Lower lobe of right lung (tissue), 2 donors: ENCODE data around the gene DTNB. TPM values are rescaled to one million over a fixed set of nuclear protein-coding genes. Genes with fewer than 3 reads are reported as not detected.

Source experiments
- ATAC-seq, 2 donors: fragments of 200-7000 bp; cut with Tn5 transposase; one replicate each; pipeline ENCODE4 v1.9.1; 2020 to 2022; ENCODE audit warnings: mild to moderate bottlenecking in 2 of 2, moderate library complexity in 2 of 2
- DNase-seq: peaks from one replicate; pipeline ENCODE4 v3.0.0-alpha.2; 2020
- H3K27ac ChIP-seq: fragments of 200-600 bp; one replicate; pipeline ENCODE4 v1.8.0; 2022
- H3K27me3 ChIP-seq: fragments of 200-600 bp; one replicate; pipeline ENCODE4 v1.8.0; 2022; ENCODE audit warnings: low read depth
- H3K36me3 ChIP-seq: fragments of 200-600 bp; one replicate; pipeline ENCODE4 v1.8.0; 2022; ENCODE audit warnings: mild to moderate bottlenecking
- H3K4me1 ChIP-seq: fragments of 200-600 bp; one replicate; pipeline ENCODE4 v1.8.0; 2022
- H3K4me3 ChIP-seq: fragments of 200-600 bp; one replicate; pipeline ENCODE4 v1.8.0; 2022; ENCODE audit warnings: mild to moderate bottlenecking
- H3K9me3 ChIP-seq: fragments of 200-600 bp; one replicate; pipeline ENCODE4 v1.8.0; 2022
- CTCF ChIP-seq: fragments of 200-600 bp; IDR thresholded peaks from one replicate; pipeline ENCODE4 v1.8.0; 2022; ENCODE audit warnings: antibody characterized with exemption, mild to moderate bottlenecking
- intact Hi-C: fragments of 100-400 bp; cut with DNase I; formaldehyde crosslinking; loops from one replicate; pipeline ENCODE4 v1.11.0; 2022
- total RNA-seq: library from RNA; stranded (reverse); fragmentation: NEBNext Ultra II Directional; extraction: Animal tissue kit (Norgen Biotek cat#: 25700); gene quantifications from one replicate; pipeline ENCODE4 v1.2.1, GENCODE V29; 2021
- donor health status: DM: no; HTN: yes; CAD: no; lungs with severe emphysema.

DTNB gene
- total RNA-seq, 1 donor from 2014 or later = 32.9 TPM

- H3K4me1 ChIP-seq = no peaks in the 10 kb centered on the region
- no peak for DNase-seq
- TF ChIP-seq CTCF = no peak
- H3K27me3 ChIP-seq = no peaks in the 10 kb centered on the region
- H3K27ac ChIP-seq = no peak overlapping the region
- H3K4me3 ChIP-seq = no peak overlapping the region
- H3K36me3 ChIP-seq = peaks cover 3% of the 10 kb centered on the region
- no peak for ATAC-seq
- intact Hi-C loops = no loop called here
- no peaks in the 10 kb centered on the region for H3K9me3 ChIP-seq
Observed at GRCh38 chr2:25426326-25426725, 247.1 kb downstream of the DTNB start.

GRCh38 chr2:25424426-25425028, 248.8 kb downstream of the DTNB start:
- Histone ChIP-seq H3K27ac (no peak overlapping the region), H3K36me3 (peaks cover 3% of the 10 kb centered on the region), H3K9me3 (no peaks in the 10 kb centered on the region), H3K4me1 (no peaks in the 10 kb centered on the region), H3K27me3 (no peaks in the 10 kb centered on the region), H3K4me3 (no peak overlapping the region)
- DNase-seq (no peak), ATAC-seq (no peak)
- intact Hi-C loops = no loop called here
- no peak for TF ChIP-seq CTCF

GRCh38 chr2:25421820-25422411, 251.5 kb downstream of the DTNB start:
- no peaks in the 10 kb centered on the region for H3K4me1 ChIP-seq
- no peak for TF ChIP-seq CTCF
- intact Hi-C loops = no loop called here
- no peak overlapping the region for H3K4me3 ChIP-seq
- ATAC-seq = peak in 1 of 2 donors; percentile 7
- H3K36me3 ChIP-seq = peaks cover 5% of the 10 kb centered on the region
- H3K27ac ChIP-seq = no peak overlapping the region
- H3K27me3 ChIP-seq = no peaks in the 10 kb centered on the region
- H3K9me3 ChIP-seq = no peaks in the 10 kb centered on the region
- DNase-seq = no peak

GRCh38 chr2:25421289-25421688, 252.1 kb downstream of the DTNB start:
- intact Hi-C loops = no loop called here

GRCh38 chr2:25420820-25421237, 252.5 kb downstream of the DTNB start:
- Histone ChIP-seq H3K27me3 (no peaks in the 10 kb centered on the region), H3K4me1 (no peaks in the 10 kb centered on the region), H3K4me3 (no peak overlapping the region), H3K27ac (no peak overlapping the region), H3K9me3 (no peaks in the 10 kb centered on the region), H3K36me3 (peaks cover 5% of the 10 kb centered on the region)
- no peak for DNase-seq
- ATAC-seq = peak; percentile 74 to 87
- intact Hi-C loops = no loop called here
- no peak for TF ChIP-seq CTCF

More at GRCh38 chr2:25421289-25421688, 252.1 kb downstream of the DTNB start:
- no peaks in the 10 kb centered on the region for H3K4me1 ChIP-seq
- H3K36me3 ChIP-seq = peaks cover 5% of the 10 kb centered on the region
- H3K4me3 ChIP-seq = no peak overlapping the region
- TF ChIP-seq CTCF = no peak
- no peak for DNase-seq
- H3K9me3 ChIP-seq = no peaks in the 10 kb centered on the region
- peak; percentile 31 to 59 for ATAC-seq
- H3K27me3 ChIP-seq = no peaks in the 10 kb centered on the region
- no peak overlapping the region for H3K27ac ChIP-seq
